IMR-90 (cell line): ENCODE results near the gene KIAA0319L. TPM values are rescaled to one million over a fixed set of nuclear protein-coding genes. Genes with fewer than 3 reads are reported as not detected.
A peak's percentile ranks its signal among the peaks of the same experiment; 100 is the strongest.

Source experiments
- ATAC-seq: fragments of 200-7000 bp; cut with Tn5 transposase; 2 replicates; pipeline ENCODE4 v1.9.1; 2020; ENCODE audit warnings: low read depth, mild to moderate bottlenecking, moderate library complexity
- BruUV-seq: library from RNA; stranded (reverse); fragments of 400-500 nt; replicated peaks from 2 replicates; lab custom pipeline; 2021; lab: Mats Ljungman, UMichigan
- CTCF ChIA-PET: fragments of 300-600 bp; formaldehyde crosslinking; extraction: SDS; loops from one replicate; lab custom pipeline; 2021; ENCODE audit warnings: antibody characterized with exemption; lab: Yijun Ruan, JAX
- POLR2A ChIA-PET: fragments of 300-600 bp; sonication (Branson Sonifier 250); formaldehyde crosslinking; loops from one replicate; lab custom pipeline; 2022; ENCODE audit warnings: antibody characterized with exemption; ENCODE audit not compliant: unreplicated experiment; lab: Charles Lee
- DNase-seq: peaks from one replicate; pipeline ENCODE4 v3.0.0; 2013
- H2AFZ ChIP-seq: replicated peaks from 2 replicates; pipeline ENCODE3; 2013; ENCODE audit warnings: low read length, mild to moderate bottlenecking; ENCODE audit not compliant: poor library complexity
- H2AK5ac ChIP-seq: 2 replicates; pipeline ENCODE4 v1.6.1; 2013; ENCODE audit warnings: low read depth, low read length, inconsistent platforms
- H2AK9ac ChIP-seq: replicated peaks from 2 replicates; pipeline ENCODE3; 2013; ENCODE audit warnings: mild to moderate bottlenecking, low read depth, low read length, moderate library complexity; ENCODE audit not compliant: poor library complexity
- H2BK120ac ChIP-seq: 2 replicates; pipeline ENCODE4 v1.6.1; 2013; ENCODE audit warnings: low read depth, low read length, inconsistent platforms
- H2BK15ac ChIP-seq: 3 replicates; pipeline ENCODE4 v1.6.1; 2013; ENCODE audit warnings: low read depth, low read length, inconsistent platforms
- H2BK20ac ChIP-seq: 2 replicates; pipeline ENCODE4 v1.6.1; 2013; ENCODE audit warnings: low read depth, mild to moderate bottlenecking, inconsistent platforms, low read length, moderate library complexity
- H2BK5ac ChIP-seq: 2 replicates; pipeline ENCODE4 v1.6.1; 2013; ENCODE audit warnings: mild to moderate bottlenecking, low read depth, low read length, inconsistent platforms; ENCODE audit not compliant: poor library complexity, severe bottlenecking
- H3K14ac ChIP-seq: replicated peaks from 2 replicates; pipeline ENCODE4 v1.6.1; 2013; ENCODE audit warnings: low read depth, low read length, inconsistent platforms
- H3K18ac ChIP-seq: 2 replicates; pipeline ENCODE4 v1.6.1; 2013; ENCODE audit warnings: low read depth, low read length, control low read depth
- H3K23ac ChIP-seq: 2 replicates; pipeline ENCODE4 v1.6.1; 2013; ENCODE audit warnings: low read depth, low read length, inconsistent platforms
- H3K27ac ChIP-seq: 2 replicates; pipeline ENCODE4 v1.5.1; 2013; ENCODE audit warnings: mild to moderate bottlenecking, control low read depth, low read length; ENCODE audit not compliant: insufficient read depth
- H3K27me3 ChIP-seq: 2 replicates; pipeline ENCODE4 v1.6.1; 2013; ENCODE audit warnings: low read length; ENCODE audit not compliant: control insufficient read depth, insufficient read depth
- H3K36me3 ChIP-seq: 2 replicates; pipeline ENCODE4 v1.6.1; 2013; ENCODE audit warnings: low read length, mixed read lengths; ENCODE audit not compliant: control insufficient read depth, insufficient read depth
- H3K4ac ChIP-seq: 2 replicates; pipeline ENCODE4 v1.6.1; 2013; ENCODE audit warnings: low read depth, low read length, inconsistent platforms
- H3K4me1 ChIP-seq: 2 replicates; pipeline ENCODE4 v1.6.1; 2013; ENCODE audit warnings: low read length, mixed read lengths; ENCODE audit not compliant: control insufficient read depth, insufficient read depth
- H3K4me2 ChIP-seq: 2 replicates; pipeline ENCODE4 v1.6.1; 2013; ENCODE audit warnings: low read depth, mild to moderate bottlenecking, control low read depth, low read length, moderate library complexity
- H3K4me3 ChIP-seq: 2 replicates; pipeline ENCODE4 v1.5.1; 2013; ENCODE audit warnings: low read depth, mild to moderate bottlenecking, control low read depth, low read length, moderate library complexity; ENCODE audit not compliant: insufficient read depth
- H3K56ac ChIP-seq: 2 replicates; pipeline ENCODE4 v1.6.1; 2013; ENCODE audit warnings: low read length, inconsistent platforms; ENCODE audit not compliant: insufficient read depth; ENCODE audit errors: extremely low read depth
- H3K79me1 ChIP-seq, 2 experiments: 2 replicates each; pipeline ENCODE4 v1.6.1; 2013; ENCODE audit warnings: low read length in 2 of 2, inconsistent platforms in 1 of 2, low read depth in 1 of 2
- H3K9ac ChIP-seq: 2 replicates; pipeline ENCODE4 v1.6.1; 2013; ENCODE audit warnings: low read depth, low read length, control low read depth
- H3K9me1 ChIP-seq: 2 replicates; pipeline ENCODE4 v1.6.1; 2013; ENCODE audit warnings: low read length, inconsistent platforms; ENCODE audit not compliant: insufficient read depth
- H3K9me3 ChIP-seq: 2 replicates; pipeline ENCODE4 v1.6.1; 2013; ENCODE audit warnings: low read length; ENCODE audit not compliant: control insufficient read depth, insufficient read depth
- H4K20me1 ChIP-seq: 2 replicates; pipeline ENCODE4 v1.6.1; 2013; ENCODE audit warnings: low read length, inconsistent platforms; ENCODE audit not compliant: insufficient read depth
- H4K5ac ChIP-seq: 2 replicates; pipeline ENCODE4 v1.6.1; 2013; ENCODE audit warnings: mild to moderate bottlenecking, low read depth, low read length, control low read depth
- H4K8ac ChIP-seq, 2 experiments: 2 replicates each; pipeline ENCODE4 v1.6.1; 2013; ENCODE audit warnings: low read depth in 2 of 2, low read length in 2 of 2, control low read depth in 1 of 2, inconsistent platforms in 1 of 2
- H4K91ac ChIP-seq: 2 replicates; pipeline ENCODE4 v1.6.1; 2013; ENCODE audit warnings: low read depth, low read length, inconsistent platforms; ENCODE audit not compliant: insufficient read depth
- BHLHE40 ChIP-seq: fragments of 150-350 bp; IDR thresholded peaks from 2 replicates; pipeline ENCODE4 v1.6.1; 2016; ENCODE audit warnings: mild to moderate bottlenecking, low read depth, low read length
- CEBPB ChIP-seq: IDR thresholded peaks from 2 replicates; pipeline ENCODE4 v1.6.1; 2012; ENCODE audit warnings: low read depth, low read length, improper control_type of control experiment
- FOS ChIP-seq: fragments of 150-350 bp; IDR thresholded peaks from 2 replicates; pipeline ENCODE4 v1.6.1; 2016; ENCODE audit warnings: low read depth, low read length
- MAFK ChIP-seq: IDR thresholded peaks from 2 replicates; pipeline ENCODE4 v1.6.1; 2012; ENCODE audit warnings: low read depth, low read length, improper control_type of control experiment
- MAZ ChIP-seq: IDR thresholded peaks from 2 replicates; pipeline ENCODE4 v1.6.1; 2012; ENCODE audit warnings: low read depth, mild to moderate bottlenecking, low read length, improper control_type of control experiment, moderate library complexity, borderline replicate concordance
- MXI1 ChIP-seq: IDR thresholded peaks from 2 replicates; pipeline ENCODE4 v1.6.1; 2012; ENCODE audit warnings: low read depth, mild to moderate bottlenecking, low read length, moderate library complexity, borderline replicate concordance
- NFE2L2 ChIP-seq: fragments of 150-350 bp; IDR thresholded peaks from 2 replicates; pipeline ENCODE4 v1.6.1; 2016; ENCODE audit warnings: low read depth, mild to moderate bottlenecking, low read length
- POLR2A ChIP-seq: IDR thresholded peaks from 2 replicates; pipeline ENCODE4 v1.6.1; 2012; ENCODE audit warnings: mild to moderate bottlenecking, low read depth, low read length
- SMC3 ChIP-seq: fragments of 150-350 bp; IDR thresholded peaks from 2 replicates; pipeline ENCODE4 v1.6.1; 2016; ENCODE audit warnings: low read depth, mild to moderate bottlenecking, antibody characterized with exemption, low read length, moderate library complexity
- WGBS, 2 experiments: methylation state at CpG; one replicate each; pipeline versions ENCODE4 v1.1.5 to v1.1.7; 2013; ENCODE audit warnings: missing lambda C conversion rate in 2 of 2; ENCODE audit not compliant: insufficient read length in 1 of 2; ENCODE audit errors: extremely low coverage in 2 of 2; 5-methylcytosine and 5-hydroxymethylcytosine counted together
- dilution Hi-C: fragments of 300-500 bp; cut with HindIII; formaldehyde crosslinking; loops from one replicate; pipeline ENCODE4 v1.14.3; 2018; ENCODE audit warnings: low sequenced_read_pairs; ENCODE audit not compliant: unreplicated experiment
- in situ Hi-C: fragments of 300-500 bp; cut with MboI; formaldehyde crosslinking; loops from 3 replicates; pipeline ENCODE4 v1.14.3; 2019; ENCODE audit warnings: low sequenced_read_pairs, inconsistent platforms, mixed read lengths
- intact Hi-C: fragments of 100-400 bp; cut with micrococcal nuclease; formaldehyde crosslinking; loops from 2 replicates; pipeline ENCODE4 v1.10.0; 2022
- polyA plus RNA-seq, 3 experiments: library from polyadenylated mRNA; depleted of rRNA; stranded (reverse); fragments of >200 nt; gene quantifications; 2 replicates each; pipeline ENCODE4 v1.2.3, GENCODE V29; 2012; ENCODE audit warnings: low replicate concordance in 1 of 3
- total RNA-seq: library from RNA; depleted of rRNA; stranded (reverse); fragments of >200 nt; gene quantifications from 2 replicates; pipeline ENCODE4 v1.2.3, GENCODE V29; 2012

Gene KIAA0319L
- total and polyA plus RNA-seq, 2 of the 4 experiments (the other 2 are of a cell fraction) = 38.0 to 49.8 TPM

DNA sequence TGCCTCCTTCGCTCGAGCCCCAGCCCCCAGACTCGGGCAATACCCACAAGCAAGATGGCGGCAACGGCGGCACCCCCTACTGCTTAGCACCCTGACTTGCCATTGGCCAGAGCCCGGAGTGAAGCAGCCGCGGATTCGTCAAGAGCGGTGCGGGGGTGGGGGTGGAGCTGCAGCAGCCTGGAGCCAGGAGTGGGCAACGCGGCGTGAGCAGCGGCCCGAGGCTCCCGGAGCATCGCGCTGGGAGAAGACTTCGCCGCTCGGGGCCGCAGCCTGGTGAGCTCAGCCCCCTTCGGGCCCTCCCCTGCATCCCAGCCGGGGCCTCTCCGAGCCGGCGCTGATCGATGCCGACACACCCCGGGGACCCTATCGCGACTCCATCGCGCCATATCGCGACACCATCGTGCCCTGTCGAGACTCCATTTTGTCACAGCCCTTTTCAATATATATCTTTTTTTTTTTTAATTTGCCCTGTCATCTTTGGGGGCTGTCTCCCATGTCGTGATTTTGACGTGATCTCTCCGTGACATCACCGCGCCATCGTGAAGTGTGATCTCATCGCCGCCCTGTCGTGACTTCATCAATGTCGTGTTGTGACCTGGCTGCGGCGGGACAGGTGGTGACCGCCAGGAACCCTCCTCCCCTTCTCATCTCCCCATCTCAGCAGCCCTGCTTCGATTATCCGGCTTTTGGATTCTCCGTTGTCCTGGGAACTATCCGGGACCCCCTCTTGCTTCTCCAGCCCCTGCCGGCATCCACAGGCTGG, 589 bp upstream of the KIAA0319L start, which contains the start of gene NCDN:
NCDN (plus strand) TSS at position 189 of the 763 bp plus-strand sequence; CDS start at position 581, 392 bp downstream.
- H4K5ac ChIP-seq = peak within 1 kb of the TSS; percentile 90
- CTCF ChIA-PET = interaction anchor here (0.6 to 1.8 kb wide), 4 partner anchors 11 to 355 kb away, joined by 3 to 9 read pairs (median 4); no protein-coding TSS in a partner anchor
- TSS peak; percentile 85 for BruUV-seq
- H3K9ac ChIP-seq = peak within 1 kb of the TSS; percentile 97
- peak within 1 kb of the TSS; percentile 87 for H3K56ac ChIP-seq
- H3K4ac ChIP-seq = peak within 1 kb of the TSS; percentile 99
- peak within 1 kb of the TSS; percentile 99 for H2AK5ac ChIP-seq
- WGBS, 2 experiments = 0% methylated on average over 9 of the region's 58 CpGs; no CpG with 5 or more reads in 1 of the 2 experiments
- H4K8ac ChIP-seq = peak within 1 kb of the TSS; percentile 91 to 96
- H2AFZ ChIP-seq = peak within 1 kb of the TSS; percentile 100
- peaks cover 19% of the 10 kb centered on the region for H3K36me3 ChIP-seq
- H3K4me3 ChIP-seq = peak within 1 kb of the TSS; percentile 79
- H4K91ac ChIP-seq = peak within 1 kb of the TSS; percentile 96
- DNase-seq (peak; percentile 97), ATAC-seq (peak; percentile 86)
- peak within 1 kb of the TSS; percentile 99 for H3K27ac ChIP-seq
- H2BK15ac ChIP-seq = peak within 1 kb of the TSS; percentile 86; the same call in 1 of the 3 replicates
- peak within 1 kb of the TSS; percentile 92 for H3K18ac ChIP-seq
- H2BK5ac ChIP-seq = peak within 1 kb of the TSS; percentile 99
- peak within 1 kb of the TSS; percentile 90 for H2BK20ac ChIP-seq
- POLR2A ChIA-PET = interaction anchor here (1.8 kb wide), 1 partner anchor 106 kb away, joined by 4 read pairs; no protein-coding TSS in a partner anchor
- peaks cover 12 to 64% of the 10 kb centered on the region in 2 experiments for H3K79me1 ChIP-seq
- peak within 1 kb of the TSS; percentile 98 for H3K23ac ChIP-seq
- TF ChIP-seq BHLHE40 (0 out of 2 replicates have a peak, but pooled peaks have one; percentile 3), SMC3 (no peak), POLR2A (peak; percentile 85), CEBPB (no peak), FOS (peak; percentile 77), NFE2L2 (peak; percentile 10; the same call in 1 of the 2 replicates), MAFK (no peak), MXI1 (peak; percentile 66; the same call in 1 of the 2 replicates), MAZ (peak; percentile 96)
- in situ Hi-C loops = no loop called here
- peak within 1 kb of the TSS; percentile 96 for H3K4me2 ChIP-seq
- H3K27me3 ChIP-seq = no peaks in the 10 kb centered on the region
- H4K20me1 ChIP-seq = peaks cover 36% of the 10 kb centered on the region
- H3K4me1 ChIP-seq = peaks cover 10% of the 10 kb centered on the region
- H3K9me1 ChIP-seq = peaks cover 6% of the 10 kb centered on the region
- peak within 1 kb of the TSS; percentile 95 for H2AK9ac ChIP-seq
- H2BK120ac ChIP-seq = peak within 1 kb of the TSS; percentile 99
- H3K9me3 ChIP-seq = no peaks in the 10 kb centered on the region
- peak within 1 kb of the TSS; percentile 99 for H3K14ac ChIP-seq
- intact Hi-C loops = loop anchor here (1.0 to 2.0 kb wide), 2 partner anchors 106 to 365 kb away; partner anchors contain the start of gene SFPQ
- dilution Hi-C loops = no loop called here
